Midbrain (tissue), 1 donor: ENCODE data around the gene PTPRF.

Experiments used
- DNase-seq: peaks from one replicate; lab custom pipeline; 2025; lab: John Stamatoyannopoulos, UW

The PTPRF gene

GRCh38 chr1:43582162-43582566 lies 51.5 kb downstream of the PTPRF start:
- no peak for DNase-seq

DNA sequence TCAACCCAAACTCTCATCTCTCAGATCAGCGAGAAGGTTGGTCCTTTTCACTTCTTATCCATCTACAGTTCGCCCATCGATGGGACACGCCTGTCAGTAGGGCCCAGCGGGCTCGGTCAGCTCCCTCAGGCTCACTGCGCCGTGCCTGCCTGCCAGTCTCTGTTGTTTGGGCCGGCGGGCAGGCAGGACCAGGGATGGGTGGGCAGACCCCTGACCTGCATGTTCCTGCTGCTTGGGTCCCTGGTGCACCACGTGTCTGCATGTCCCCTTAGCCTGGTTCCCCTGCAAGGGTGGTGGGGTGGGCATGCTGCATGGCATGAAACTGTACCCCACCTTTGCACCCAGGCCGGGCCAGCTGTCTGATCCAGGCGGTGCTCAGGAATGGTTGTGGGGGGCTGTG lies 52.4 kb downstream of the PTPRF start:
- no peak for DNase-seq

- DNase-seq = no peak
Observed at GRCh38 chr1:43584204-43584603, 53.5 kb downstream of the PTPRF start.

GRCh38 chr1:43585557-43585956 lies 54.9 kb downstream of the PTPRF start:
- no peak for DNase-seq

GRCh38 chr1:43586136-43586731 lies 55.6 kb downstream of the PTPRF start:
- DNase-seq = no peak

DNA sequence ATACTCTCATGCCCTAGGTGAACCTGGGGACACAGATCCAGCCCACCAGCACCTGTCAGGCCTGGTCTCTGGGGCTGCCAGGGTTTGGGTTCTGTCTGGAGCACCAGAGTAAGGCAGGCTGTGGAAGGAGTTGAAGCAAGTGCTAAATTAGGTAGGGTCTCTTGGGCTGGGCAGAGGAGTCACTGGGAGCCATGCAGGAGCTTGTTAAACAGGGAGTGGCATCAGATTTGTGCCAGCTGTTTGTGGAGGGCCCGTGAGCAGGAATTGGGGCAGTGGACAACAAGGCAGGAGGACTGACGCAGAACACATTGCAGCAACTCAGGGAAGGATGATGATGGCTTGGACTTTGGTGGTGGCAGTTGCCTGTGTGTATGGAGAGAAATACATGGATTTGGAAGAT lies 56.3 kb downstream of the PTPRF start:
- DNase-seq = no peak

GRCh38 chr1:43587594-43587993 lies 56.9 kb downstream of the PTPRF start:
- no peak for DNase-seq

DNA sequence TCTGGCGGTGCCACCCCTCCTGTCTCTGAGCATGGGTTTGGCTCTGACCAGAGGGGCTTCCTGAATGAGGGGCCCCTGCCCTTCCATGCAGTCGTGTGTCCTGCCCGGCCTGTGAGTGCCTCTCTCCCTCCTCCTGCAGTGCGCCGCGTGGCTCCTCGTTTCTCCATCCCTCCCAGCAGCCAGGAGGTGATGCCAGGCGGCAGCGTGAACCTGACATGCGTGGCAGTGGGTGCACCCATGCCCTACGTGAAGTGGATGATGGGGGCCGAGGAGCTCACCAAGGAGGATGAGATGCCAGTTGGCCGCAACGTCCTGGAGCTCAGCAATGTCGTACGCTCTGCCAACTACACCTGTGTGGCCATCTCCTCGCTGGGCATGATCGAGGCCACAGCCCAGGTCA lies 57.9 kb downstream of the PTPRF start:
- no peak for DNase-seq

GRCh38 chr1:43590388-43590925 lies 59.8 kb downstream of the PTPRF start:
- no peak for DNase-seq

GRCh38 chr1:43591181-43591580 lies 60.5 kb downstream of the PTPRF start:
- no peak for DNase-seq

- DNase-seq = no peak
Observed at GRCh38 chr1:43592051-43592665, 61.5 kb downstream of the PTPRF start.

GRCh38 chr1:43592974-43593683 lies 62.4 kb downstream of the PTPRF start:
- no peak for DNase-seq

- no peak for DNase-seq
Observed at GRCh38 chr1:43596579-43596978, 65.9 kb downstream of the PTPRF start.

- DNase-seq = no peak
Observed at GRCh38 chr1:43597028-43597427, 66.3 kb downstream of the PTPRF start.

DNA sequence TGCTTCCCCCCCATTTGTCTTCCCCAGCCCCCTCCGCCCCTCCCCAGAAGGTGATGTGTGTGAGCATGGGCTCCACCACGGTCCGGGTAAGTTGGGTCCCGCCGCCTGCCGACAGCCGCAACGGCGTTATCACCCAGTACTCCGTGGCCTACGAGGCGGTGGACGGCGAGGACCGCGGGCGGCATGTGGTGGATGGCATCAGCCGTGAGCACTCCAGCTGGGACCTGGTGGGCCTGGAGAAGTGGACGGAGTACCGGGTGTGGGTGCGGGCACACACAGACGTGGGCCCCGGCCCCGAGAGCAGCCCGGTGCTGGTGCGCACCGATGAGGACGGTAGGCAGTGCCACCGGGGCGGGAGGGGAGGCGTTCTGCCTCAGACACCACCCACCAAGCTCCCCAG lies 67.0 kb downstream of the PTPRF start:
- DNase-seq = no peak

DNA sequence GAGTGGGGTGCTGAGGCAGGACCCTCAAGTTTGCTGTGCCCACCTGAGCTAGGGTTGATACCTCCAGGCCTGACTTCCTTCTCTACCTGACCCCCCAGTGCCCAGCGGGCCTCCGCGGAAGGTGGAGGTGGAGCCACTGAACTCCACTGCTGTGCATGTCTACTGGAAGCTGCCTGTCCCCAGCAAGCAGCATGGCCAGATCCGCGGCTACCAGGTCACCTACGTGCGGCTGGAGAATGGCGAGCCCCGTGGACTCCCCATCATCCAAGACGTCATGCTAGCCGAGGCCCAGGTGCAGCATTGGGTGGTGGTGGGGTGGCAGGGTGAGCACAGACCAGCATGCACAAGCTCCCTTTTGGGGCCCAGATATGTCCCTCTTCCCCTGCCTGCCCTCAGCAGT lies 67.9 kb downstream of the PTPRF start:
- no peak for DNase-seq

DNA sequence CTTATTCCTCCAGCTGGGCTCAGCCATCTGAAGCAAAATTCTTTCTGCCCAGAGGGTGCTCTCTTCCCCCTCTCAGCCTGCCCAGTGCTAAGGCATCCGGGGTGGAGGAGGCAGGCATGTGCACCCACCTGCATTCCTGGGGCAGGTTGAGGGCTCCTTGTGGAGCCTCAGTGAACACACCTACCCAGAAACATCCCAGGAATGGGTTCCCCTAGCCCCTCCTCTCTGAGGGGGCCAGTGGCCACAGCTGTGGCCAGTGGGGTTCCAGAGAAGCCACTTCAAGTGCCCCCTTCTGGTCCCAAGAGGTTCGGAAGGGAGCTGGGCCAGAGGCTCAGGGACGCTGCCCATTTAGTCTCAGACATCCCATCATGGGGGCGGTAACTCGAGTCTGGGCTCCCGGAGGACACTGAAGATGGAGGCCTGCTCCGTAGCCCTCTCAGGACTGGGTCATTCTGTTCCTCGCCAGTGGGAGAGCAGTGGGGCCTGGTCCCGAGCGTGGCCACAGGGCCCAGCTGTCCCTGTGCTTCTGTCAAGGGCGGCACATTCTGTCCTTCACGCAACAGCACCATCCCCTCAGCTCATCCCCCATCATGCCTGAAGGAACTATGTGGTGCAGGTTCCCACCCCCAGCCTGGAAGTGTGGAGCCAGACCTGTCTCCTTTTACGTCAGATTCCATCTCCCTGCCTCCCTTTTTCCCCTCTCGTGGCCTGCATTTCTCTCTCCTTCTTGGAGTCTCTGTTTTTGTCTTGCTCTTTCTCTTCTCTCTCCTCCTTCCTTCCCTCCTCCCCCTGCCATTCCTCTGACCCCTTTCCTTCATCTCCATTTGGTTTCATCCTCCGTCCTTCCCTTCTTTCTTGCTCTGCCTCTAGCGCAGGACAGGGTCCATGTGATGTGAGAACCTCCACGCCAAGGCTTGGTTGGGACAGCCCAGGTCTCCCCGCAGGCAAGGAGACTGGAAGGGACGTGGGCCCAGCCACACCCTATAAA lies 69.6 kb downstream of the PTPRF start:
- DNase-seq = no peak

GRCh38 chr1:43602990-43603389 lies 72.3 kb downstream of the PTPRF start:
- no peak for DNase-seq

- DNase-seq = no peak
Observed at GRCh38 chr1:43604192-43604591, 73.5 kb downstream of the PTPRF start.

GRCh38 chr1:43605157-43605556 lies 74.5 kb downstream of the PTPRF start:
- no peak for DNase-seq

DNA sequence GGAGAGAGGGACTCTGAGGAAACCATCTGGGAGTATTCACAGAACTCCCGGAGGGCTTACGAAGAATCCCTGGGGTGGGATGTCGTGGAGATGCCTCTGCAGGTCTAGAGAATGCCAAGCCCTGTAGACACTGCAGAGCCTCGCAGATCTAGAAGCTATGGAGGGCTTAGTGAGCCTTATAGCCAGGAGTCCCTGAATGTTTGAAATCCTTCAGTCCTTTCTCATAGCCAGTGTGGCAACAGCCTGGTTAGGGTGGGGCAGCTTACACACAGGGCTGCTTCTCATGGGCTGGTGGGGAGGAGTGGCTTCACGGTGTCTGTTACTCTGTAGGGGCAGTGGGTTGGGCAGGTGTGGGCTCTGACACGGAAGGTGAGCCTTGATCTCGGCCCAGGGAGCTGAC lies 75.1 kb downstream of the PTPRF start:
- DNase-seq = no peak

DNA sequence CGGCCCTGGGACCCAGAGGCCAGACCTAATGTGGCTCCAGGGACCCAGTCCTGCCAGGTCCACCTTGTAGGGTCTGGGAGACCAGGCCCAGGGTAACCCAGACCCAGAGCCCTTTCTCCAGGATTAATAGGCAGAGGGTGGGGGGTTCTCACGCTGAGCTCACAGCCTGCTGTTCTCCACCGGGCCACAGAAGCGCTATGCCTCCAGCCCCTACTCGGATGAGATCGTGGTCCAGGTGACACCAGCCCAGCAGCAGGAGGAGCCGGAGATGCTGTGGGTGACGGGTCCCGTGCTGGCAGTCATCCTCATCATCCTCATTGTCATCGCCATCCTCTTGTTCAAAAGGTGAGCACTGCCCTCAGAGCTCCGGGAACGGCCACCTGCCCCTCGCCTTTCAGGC lies 75.9 kb downstream of the PTPRF start:
- no peak for DNase-seq
